Stimulated activated CD4-positive, alpha-beta T cell treated with anti-CD3 and anti-CD28 coated beads, Interleukin-1b, Interleukin-23, amount 100 ng/mL, for 48 hours (primary cell): ENCODE measurements around the gene LIF.

Experiments used
- DNase-seq: peaks from one replicate; pipeline ENCODE4 v3.0.0-alpha.2; 2020

The LIF gene

DNA sequence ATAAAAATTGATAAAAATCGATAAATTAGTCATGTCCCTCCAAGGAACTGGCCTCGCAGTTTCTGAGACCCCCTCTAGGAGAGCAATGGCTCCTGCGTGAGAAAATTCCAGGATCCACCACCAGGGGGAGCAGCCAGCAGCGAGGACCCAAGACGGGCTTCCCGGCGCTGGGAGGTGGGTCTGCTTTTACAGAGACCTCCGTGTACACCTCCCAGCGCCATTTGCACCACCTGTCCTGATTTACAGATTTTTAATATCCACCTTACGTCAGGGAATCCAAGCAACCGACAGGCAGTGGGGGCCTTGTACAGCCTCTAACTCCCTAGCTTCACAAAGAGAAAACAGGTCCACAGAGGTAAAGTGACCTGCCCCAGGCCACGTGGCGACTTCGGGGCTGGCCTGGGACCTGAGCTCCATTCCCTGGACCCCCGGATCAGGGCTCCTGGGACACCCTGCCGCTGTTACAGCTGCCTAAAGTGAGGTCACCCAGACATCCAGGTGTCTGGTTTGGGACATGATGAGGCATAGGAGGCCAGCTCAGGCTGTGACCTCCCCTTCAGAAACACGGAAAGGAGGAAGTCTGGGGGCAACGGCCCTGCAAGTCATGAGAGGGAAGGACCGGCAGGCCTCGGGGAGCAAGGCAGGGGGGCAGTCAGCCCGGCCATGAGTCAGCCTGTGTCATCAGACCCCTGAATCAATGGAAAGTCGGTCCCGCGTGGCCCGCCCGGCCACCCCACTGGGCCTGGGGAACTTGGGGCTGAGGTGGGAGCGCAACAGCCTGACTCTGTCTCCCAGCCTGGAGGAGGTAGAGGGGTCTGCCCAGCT is 16.6 kb upstream of the LIF start:
- DNase-seq, result peak; percentile 78

DNA sequence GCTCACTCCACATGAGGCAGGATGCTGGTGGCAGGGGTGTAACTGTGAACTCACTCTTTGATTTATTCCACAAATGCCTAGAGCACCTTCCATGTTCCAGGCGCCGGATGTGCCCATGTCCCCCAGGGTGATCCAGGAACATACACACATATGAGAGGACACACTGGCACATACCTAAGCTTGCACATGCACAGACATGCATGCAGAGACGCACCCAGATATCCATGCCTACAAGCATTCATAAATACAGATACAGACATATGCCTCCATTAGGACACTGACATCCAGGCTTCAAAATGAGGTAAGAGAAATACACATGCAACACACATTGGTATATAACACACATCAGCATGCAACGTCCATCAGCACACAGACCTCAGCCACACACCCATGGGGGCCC is 15.6 kb upstream of the LIF start:
- no peak for DNase-seq

DNA sequence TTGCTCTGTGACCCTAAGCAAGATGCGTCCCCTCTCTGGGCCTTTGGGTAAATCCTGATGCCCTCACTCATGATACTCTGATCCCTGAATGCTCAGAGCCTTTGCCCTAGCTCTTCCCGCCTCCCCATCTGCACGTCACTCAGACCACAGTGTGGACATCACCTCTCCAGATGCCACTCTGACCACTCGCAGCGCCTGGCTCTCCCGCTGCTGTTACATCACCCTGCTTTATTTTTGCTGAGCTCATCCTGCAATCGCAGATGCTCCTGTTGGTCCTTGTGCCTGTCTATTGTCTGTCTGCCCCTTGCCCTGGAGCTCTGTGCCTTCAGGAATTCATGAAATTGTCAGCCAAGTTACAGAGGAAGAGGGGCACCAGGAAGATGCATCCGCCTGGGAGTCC is 14.6 kb upstream of the LIF start:
- DNase-seq, result no peak

DNA sequence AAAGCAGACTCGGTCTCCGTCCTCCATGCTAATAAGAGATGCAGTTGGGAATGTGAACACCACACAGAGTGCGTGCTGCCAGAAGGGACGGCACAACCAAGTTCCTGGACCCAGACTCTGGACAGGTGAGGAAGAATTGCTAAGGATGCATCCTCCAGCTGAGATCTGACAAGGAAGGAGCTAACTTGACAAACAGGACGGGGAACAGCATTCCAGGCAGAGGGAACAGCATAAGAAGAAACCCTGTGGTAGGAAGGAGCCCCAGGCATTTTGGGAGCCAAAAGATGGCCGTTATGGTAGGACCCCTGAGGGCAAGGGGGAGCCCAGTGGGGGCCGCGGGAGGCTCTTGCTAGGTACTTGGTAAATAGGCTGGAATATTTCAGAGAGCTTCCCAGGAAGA is 14.1 kb upstream of the LIF start:
- no peak for DNase-seq

DNA sequence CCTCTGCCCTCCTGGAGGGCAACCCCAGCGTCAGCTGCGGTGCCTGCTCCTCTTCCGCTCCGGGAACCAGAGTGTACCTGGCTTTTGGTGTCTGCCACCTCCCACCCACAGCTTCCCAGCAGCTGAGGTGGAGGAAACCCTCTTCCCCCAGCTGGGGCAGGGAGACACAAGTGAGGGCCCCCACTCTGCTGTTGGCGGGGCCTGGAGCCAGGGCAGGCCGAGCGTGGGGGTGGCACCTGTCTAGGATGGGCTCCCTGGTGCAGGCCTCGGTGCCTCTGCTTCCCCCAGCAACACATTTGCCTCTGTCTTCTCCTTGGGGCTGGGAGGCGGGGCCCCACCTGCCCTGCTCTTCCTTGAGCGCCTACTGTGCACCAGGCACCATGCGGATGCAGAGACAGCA is 13.7 kb upstream of the LIF start:
- no peak for DNase-seq

DNA sequence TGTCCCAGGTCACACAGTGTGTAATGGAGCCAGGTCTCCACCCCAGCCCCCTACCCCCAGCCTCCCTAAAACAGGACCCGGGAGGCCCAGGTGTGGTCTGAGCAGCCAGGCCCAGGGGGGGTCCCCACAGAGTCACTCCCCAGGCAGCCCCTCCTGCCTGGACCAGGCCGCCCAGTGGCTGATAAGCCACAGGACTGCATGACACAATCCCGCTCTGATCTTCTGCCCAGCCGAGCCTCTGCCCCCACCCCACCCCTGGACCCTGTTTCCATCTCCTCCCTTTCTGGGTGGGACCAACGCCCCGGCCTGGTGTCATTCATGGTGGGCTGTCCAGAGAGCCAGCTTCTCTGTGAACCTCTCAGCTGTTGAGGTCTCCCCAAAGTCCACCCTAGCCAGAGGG is 7.8 kb upstream of the LIF start:
- DNase-seq, result no peak

DNA sequence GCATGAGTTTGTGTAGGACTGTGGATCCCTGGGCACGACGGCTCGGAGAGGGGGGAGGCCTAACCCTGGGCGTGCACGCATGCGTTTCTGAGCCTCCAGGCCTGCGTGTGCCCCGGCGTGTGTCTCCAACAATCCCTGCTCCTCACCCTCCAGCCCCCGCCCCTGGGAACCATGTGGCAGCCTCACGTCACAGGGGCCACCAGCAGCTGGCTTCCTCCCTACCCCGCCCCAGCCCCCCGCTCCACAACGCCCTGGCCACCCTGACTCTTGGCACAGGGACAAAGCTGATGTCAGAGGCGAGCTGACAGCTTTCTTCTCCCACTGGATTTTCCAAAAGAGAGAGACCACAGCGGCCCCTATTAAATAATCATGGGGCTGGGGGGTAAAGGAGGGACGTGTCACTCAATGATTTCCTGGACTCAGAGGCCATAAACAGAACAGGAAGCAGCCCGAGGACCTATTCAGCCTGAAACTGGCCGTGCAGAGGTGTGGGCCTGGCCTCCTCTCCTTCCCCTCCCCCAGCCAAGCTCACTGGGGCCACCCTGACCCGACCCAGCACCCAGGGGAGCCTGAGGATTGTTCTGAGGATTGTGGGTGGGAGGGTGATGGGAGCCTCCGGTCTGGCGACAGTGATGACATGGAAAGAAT is 6.8 kb upstream of the LIF start:
- DNase-seq, result no peak

DNA sequence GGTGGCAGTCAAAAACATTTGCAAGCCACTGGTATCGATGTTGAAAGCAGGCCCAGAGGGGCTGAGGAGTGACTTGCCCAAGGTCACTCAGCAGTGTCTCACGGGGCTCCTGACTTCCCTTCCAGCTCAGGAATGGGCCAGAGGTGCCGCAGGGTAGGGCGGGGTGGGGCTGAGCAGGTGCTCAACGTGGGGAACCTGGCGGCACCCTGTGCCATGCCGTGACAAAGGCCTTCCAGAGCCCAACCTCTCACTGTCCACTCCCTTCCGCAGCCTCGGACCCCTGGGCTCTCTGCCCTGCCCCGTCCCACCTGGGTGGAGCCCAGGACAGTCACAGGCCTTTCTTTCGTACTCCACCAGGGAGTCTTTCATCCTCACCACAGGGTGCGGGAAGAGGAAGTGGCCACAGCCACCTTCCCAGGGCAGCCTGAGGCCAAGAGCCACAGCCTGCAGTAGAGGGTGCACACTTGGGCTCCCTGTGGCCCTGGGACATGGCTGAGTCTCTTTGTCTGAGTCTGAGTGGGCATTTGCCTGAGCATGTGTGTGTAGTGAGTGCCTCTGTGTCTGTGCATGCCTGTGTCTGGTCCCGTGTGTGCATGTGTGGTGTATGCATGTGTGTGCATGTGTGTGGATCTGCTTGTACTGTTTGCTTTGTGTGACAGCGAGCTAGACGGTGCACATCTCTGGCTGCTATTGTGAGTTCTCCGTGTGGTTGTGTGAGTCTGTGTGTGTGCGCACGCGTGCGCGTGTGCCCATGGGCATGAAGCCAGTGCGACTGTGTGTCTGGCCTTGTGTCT is 6.0 kb upstream of the LIF start:
- no peak for DNase-seq

DNA sequence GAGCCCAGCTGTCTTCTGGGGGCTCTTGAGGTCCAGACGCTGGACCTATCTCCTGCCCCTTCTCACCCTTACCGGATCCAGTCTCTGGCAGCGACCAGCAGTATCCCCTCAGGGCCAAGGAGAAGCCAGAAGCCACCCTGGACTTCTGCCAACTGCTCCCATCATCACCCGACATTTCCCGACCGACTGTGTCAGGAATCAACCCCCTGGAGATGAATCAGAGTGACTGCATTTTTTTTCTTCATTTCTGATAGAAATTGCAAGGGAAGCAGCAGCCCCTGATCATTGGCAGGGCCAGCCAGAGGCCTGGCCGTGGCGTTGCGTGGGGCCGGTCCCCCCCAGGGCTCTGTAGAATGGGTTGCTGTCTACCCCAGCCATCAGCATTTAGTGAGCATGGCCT is 5.2 kb upstream of the LIF start:
- no peak for DNase-seq

DNA sequence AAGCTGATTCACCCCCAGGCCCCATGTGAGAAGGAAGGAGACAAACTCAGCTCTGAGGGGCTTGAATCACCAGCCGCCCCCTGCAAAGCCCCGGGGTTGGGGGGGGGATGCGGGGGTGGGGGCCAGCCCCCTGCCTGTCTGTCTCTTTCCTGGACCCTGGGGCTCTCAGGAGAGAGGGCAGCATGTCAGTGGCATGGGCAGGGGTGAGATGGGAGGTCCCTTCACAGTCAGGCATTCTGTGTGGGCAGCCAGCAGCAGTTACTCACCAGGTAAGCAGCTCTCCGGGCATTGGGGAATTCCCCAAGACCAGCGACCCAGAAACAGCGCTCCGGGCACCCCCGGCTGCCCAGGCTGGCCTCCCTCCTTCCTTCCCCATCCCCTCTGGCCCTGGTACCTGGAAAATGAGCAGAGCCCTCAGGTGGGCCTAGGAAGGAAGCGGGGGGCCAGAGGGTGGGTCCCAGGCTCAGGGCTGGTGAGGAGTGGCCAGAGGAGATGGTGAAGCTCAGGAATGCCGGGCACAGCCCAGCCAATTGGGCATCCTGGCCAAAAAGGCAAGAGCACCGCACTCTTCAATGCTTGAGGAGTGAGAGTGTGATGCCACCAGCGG is 4.2 kb upstream of the LIF start:
- no peak for DNase-seq

DNA sequence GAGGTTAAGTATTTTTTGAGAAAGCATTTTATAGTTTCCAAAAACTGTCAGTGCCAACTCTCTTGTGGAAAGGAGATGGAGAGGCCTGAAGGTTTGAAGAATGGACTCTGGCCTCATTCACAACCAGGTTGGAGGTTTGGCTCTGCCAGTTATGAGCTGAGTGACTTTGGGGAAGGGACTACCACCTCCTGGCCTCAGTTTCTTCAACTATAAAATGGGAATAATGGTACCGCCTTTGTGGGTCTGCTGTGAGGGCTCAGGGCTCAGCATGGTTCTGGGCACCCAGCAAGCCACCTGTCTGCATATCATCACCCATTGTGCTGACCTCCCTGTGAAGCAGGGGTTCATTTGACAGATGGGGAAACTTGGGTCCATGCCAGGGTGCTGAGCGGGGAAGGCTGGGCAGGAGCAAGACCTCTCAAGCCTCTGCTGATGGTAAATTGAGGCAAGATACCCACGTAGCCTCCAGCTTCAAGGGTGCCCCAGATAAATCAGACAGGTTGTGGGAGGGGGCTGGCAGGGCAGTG is 3.5 kb upstream of the LIF start:
- DNase-seq, result no peak

DNA sequence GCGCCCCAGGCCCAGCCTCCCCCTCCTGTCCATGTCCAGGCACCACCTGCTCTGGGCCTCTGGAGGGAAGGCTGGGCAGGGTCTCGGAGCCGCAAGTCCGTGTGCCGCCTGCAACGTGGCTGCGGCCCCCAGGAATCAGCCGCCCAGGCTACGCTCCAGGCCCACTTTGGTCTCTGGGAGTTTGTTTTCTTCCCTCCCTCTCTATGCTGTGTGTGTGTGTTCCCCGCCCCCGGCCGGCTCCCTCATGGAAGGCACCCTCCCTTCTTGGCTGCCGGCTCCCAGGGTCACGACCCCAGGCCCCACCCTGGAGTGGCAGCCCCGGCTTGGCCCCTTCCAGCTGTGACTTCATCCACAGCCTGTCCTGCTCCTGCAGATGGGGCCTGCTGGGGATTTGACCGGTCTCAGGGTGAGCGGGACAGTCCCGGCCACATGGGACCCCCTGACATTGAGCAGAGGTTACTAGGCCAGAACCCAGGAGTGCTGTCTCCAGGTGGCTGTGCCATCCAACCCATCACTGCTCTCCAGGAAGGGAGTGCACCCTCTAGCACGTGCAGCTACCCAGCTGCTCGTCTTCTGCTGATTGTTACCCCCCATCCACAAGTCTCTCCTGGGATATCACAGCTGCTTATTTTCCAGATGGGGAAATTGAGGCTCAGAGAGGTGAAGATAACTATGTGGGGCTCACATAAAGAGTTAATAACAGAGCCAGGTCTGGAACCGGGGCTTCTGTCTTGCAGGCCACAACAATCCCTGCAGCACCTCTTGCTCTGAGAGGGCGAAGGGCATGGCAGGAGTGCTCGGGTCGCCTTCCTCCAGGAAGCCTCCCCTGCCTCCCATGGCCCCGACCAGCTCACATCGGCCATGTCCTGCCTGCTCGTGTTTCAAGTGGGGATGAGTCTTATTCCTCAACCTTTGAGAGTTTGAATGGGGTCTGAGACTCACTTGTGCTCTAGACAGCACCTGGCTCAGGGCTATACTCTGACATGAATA is 2.8 kb upstream of the LIF start:
- DNase-seq, result no peak

DNA sequence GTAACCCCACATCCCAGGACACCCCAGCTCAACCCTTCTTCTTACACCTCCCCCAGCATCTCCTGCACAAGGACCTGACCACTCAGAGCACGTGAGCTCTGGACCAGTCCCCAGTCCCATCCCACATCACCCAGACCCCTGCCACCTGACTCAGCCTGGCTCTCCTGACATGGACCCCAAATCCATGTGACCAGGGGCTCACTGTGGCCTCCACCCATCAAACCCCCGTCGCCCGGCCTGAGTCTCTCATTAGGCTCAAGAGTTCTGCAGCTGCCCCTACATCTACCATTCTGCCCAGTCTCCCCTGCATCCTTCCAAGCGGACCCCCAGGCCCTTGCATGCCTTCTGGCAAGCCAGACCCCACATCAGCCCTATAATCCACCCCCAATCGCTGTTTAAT is 1.9 kb upstream of the LIF start:
- no peak for DNase-seq

DNA sequence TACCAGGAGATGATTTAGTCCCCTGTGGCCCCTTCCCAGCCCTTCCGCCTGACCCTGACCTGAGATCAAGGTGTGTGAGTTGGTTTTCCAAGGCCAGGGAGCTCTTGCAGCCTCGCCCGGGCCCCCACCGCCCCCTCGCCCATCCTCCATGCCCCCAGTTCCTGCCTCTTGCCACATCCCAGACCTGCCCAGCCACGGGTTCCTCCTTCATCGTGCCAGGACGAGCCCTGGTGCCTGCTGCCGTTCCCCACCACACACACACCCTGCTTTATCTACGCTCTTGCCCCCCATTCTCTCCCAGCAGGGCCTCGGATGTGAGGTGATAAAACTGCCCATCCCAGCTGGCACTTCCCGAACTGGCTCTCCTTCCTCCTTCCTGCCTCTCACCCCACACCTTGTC is 1.4 kb upstream of the LIF start:
- DNase-seq, result no peak

DNA sequence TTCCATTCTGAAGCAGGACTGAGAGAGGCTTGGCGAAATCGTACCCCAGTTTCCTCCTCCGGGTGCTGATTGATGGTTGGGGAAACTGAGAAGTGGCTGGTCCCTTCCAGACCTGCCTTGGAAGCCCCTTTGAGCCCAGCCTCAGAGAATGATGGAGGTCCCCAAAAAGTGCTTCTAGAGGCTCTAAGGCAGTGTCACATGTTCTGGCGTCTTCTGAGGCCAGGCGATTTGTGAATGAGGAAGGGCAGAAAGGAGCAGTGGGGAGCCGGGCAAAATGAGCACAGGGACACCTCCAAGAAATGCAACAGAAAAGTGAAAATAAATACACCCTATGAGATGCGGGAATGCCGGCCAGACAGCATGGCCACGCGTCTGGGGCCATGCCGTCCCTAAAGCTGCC is 1.0 kb upstream of the LIF start:
- no peak for DNase-seq

DNA sequence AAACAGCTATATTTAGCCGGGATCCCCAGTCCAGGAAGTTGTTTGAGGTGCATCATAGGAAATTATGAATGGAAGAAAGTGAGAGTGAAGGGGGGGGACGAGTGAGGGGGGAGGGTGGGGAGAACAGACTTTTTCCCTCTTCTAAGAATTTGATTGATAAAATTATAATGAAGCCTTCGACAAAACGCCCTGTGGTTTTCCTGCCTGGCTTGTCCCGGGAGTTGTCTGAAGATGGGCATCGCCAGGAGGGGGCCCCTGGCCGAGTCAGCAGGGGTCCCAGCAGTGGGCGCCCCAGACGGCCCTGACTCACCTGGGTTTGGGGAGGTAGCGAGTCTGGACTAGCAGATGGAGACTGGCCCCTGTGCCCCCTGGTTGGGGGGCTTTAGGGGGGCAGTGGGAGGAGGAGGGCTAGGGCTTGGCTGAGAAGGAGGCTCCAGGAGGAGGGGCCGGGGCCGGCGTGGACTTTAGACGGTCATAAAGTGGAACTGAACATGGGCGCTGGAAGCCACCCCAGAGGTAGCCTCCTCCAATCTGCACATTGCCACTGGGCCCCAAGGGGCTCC is 336 bp upstream of the LIF start:
- DNase-seq, result no peak

DNA sequence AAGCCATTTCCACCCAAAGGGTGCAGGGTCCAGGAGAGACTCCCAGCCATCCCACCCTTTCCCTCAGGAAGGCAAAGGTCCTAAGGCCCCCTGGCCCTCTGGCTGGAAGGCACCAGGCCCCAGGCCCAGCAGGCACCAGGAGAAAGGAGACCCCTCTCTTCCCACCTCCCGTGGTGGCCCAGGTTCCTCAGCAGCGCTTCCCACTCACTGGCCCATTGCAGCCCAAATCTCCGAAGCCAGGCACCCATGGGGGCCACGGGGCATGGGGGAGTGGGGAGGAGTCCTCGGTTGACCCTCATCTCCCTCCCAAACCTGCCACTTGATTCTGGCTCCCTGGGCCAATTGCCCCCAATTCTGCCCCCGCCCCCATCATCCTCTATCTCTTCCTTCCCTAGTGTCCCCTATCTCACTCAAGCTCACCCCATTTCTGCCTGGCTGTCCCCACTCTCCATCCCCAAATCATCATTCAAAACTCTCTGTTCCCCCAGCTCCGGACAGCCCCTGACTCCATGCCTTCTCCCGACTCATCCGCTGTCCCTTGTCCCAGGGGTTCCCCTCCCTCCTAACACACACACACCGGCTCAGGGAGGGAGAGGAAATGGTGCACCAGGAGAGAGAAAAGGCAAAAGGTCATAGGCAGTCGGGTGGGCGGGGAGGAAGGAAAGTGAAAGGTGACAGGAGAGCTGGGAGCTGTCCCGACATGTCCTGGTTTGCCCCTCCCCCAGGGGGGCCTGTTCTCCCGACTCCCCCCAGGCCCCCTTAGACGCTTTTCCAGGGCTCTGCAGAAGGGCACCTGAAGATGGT is 1.2 kb downstream of the LIF start:
- no peak for DNase-seq

DNA sequence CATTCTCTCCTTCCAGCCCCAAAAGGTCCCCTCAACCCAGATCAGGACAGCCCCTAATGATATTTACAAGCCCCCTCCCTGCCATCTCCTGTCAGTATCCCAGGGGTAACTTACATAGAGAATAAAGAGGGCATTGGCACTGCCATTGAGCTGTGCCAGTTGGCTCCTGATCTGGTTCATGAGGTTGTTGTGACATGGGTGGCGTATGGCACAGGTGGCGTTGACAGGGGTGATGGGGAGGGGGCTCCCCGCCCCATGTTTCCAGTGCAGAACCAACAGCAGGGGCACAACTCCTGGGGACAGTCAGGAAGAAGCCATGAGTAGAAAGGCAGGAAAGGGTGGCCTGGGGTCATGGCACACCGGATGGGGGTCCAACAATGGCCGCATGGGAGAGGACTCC is 1.9 kb downstream of the LIF start:
- DNase-seq, result no peak

DNA sequence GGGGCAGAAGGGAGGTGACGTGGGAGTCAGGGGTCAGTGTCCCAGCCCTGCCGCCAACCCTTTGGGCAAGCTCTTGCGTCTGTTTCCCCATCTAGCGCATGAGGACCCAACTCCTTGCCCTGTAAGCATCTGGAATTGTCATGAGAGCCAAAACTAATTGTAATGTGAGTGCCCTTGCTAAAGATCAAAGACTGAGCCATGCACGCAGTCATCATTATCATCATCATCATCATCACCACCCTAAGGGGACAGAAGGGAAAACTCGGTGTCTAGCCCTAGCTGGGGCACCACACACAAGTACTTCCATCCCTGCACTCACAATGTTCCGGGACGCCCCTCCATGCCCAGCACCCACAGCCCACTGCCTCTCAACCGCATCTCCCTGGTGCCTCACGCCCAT is 2.5 kb downstream of the LIF start:
- DNase-seq, result no peak

DNA sequence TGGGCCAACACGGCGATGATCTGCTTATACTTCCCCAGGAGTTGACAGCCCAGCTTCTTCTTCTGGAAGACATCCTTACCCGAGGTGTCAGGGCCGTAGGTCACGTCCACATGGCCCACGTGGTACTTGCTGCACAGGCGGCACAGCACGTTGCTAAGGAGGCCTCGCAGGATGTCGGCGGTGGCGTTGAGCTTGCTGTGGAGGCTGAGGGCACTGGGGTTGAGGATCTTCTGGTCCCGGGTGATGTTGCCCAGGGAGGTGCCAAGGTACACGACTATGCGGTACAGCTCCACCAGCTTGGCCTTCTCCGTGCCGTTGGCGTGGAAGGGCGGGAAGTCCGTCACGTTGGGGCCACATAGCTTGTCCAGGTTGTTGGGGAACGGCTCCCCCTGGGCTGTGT is 2.9 kb downstream of the LIF start:
- DNase-seq, result no peak
